Measurements from ENCODE around the gene SPG7.
"Not testable (repeated sequence)": the region's sequence is repeated elsewhere in the genome, so short reads cannot be mapped to it uniquely, and the experiment has no call there.

The SPG7 gene

DNA sequence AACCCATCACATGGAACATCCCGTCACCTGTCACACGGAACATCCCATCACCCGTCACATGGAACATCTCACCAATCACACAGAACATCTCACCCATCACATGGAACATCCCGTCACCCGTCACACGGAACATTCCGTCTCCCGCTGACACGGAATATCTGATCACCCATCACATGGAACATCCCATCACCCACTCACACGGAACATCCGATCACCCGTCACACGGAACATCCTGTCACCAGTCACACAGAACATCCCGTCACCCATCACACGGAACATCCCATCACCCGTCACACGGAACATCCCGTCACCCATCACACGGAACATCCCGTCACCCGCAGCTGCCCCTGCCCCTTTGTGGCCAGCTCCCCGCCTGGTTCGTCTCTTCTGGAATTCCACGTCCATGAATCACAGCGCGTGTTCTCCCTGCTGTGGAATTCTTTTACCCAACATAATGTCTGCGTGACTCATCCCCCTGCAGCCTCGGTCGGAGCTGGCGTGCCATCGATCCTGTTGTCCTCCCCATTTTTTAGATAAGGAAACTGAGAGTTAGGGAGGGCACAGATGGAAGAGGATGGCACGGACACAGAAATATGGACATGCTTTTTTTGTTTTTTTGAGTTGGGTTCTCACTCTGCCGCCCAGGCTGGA, 73.0 kb downstream of the SPG7 start:
- no peak for DNase-seq (ENCODE audit: low read depth)

- no peak for DNase-seq (ENCODE audit: low read depth)
These were observed 73.8 kb downstream of the SPG7 start for GRCh38 chr16:89581861-89582563.

- no peak for DNase-seq (ENCODE audit: low read depth)
These were observed 74.5 kb downstream of the SPG7 start for GRCh38 chr16:89582614-89583196.

GRCh38 chr16:89583197-89583894, 75.1 kb downstream of the SPG7 start:
- no peak for DNase-seq (ENCODE audit: low read depth)

GRCh38 chr16:89583895-89584644, 75.9 kb downstream of the SPG7 start:
- no peak for DNase-seq (ENCODE audit: low read depth)

GRCh38 chr16:89584768-89585549, 76.8 kb downstream of the SPG7 start:
- no peak for DNase-seq (ENCODE audit: low read depth)

- DNase-seq (ENCODE audit: low read depth), result no peak
These were observed 78.0 kb downstream of the SPG7 start for GRCh38 chr16:89586218-89586617.

DNA sequence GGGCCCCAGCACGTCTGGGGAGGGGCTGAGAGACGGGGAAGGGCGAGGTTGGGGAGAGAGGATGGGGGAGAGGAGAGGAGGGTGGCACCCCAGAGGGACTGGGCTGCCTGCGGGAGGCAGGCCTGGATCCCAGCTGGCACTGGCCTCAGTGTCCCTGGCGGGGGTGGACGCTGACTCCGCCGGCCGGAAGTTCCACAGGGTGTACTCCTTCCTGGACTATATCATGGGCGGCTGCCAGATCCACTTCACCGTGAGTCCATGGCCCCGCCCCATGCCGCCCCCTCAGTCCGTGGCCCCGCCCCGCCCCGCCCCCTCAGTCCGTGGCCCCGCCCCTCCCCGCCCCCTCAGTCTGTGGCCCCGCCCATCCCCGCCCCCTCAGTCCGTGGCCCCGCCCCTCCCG, 78.7 kb downstream of the SPG7 start:
- no peak for DNase-seq (ENCODE audit: low read depth)

GRCh38 chr16:89587676-89588075, 79.5 kb downstream of the SPG7 start:
- not testable (repeated sequence) for DNase-seq (ENCODE audit: low read depth)

- no peak for DNase-seq (ENCODE audit: low read depth)
These were observed 80.4 kb downstream of the SPG7 start for GRCh38 chr16:89588413-89589109.

GRCh38 chr16:89589241-89589926, 81.2 kb downstream of the SPG7 start:
- no peak for DNase-seq (ENCODE audit: low read depth)

GRCh38 chr16:89593841-89594240, 85.6 kb downstream of the SPG7 start:
- DNase-seq (ENCODE audit: low read depth), result no peak

DNA sequence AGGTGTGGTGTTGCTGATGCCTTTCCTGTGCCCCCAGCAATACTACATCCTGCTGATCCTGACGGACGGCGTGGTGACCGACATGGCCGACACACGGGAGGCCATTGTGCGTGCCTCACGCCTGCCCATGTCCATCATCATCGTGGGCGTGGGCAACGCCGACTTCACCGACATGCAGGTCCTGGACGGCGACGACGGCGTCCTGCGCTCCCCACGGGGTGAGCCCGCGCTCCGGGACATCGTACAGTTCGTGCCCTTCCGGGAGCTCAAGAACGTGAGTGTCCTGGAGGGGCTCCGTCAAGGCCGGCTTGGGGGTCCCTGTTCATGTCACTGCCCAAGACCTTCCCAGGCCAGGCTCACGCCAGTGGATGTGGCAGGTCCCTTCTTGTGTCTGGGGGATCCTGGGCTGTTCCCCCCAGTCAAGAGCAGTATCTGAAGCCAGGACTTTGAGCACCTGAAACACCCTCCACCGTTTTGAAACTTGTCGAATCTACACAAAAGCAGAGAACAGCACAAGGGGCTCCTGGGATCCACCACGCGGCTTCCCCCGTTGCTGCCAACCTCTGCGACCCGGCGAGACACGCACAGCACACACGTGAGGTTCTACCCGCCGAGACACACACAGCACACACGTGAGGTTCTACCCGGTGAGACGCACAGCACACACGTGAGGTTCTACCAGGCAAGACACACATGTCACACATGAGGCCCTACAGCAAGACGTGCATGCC, 87.3 kb downstream of the SPG7 start:
- no peak for DNase-seq (ENCODE audit: low read depth)

GRCh38 chr16:89596061-89596689, 88.0 kb downstream of the SPG7 start:
- DNase-seq (ENCODE audit: low read depth), result no peak

DNA sequence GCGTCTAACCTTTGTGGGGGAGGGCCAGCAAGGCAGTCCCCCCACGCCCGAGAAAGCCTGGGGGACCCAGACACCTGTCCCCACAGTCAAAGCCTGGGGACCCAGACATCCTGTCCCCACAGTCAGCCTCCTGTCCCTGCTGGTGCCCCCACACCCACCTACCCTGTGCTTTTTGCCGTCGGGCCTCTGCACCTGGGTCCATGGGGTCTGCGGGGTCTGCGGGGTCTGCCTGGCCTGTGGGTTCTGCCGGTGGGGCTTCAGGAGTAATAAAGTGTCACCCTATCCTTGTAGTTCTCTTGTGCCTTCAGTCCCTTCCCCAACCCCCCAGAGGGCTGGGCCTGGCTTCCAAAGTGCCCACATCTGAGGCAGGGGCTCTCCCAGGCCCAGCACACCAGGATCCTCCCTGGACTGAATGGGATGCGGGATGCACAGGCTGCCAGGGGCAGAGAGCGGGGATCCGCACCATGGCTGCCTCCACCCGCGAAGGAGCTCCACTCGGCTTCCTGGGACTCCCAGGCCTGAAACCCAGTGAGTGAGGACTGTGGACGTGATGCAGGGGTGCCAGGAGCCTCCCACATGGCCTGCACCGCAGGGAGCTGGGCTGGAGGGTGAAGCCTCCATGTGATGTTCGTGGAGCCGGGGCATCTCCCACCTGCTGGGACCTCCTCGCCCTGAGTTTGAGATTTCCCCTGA, 88.9 kb downstream of the SPG7 start:
- DNase-seq (ENCODE audit: low read depth), result no peak

- no peak for DNase-seq (ENCODE audit: low read depth)
These were observed 90.0 kb downstream of the SPG7 start for GRCh38 chr16:89598199-89598598.

GRCh38 chr16:89599451-89599858, 91.3 kb downstream of the SPG7 start:
- DNase-seq (ENCODE audit: low read depth), result no peak

GRCh38 chr16:89599902-89600301, 91.7 kb downstream of the SPG7 start:
- no peak for DNase-seq (ENCODE audit: low read depth)
